NCI-H1048 (cell line): ENCODE measurements around the gene A4GNT.
"Not testable (repeated sequence)": the region's sequence is repeated elsewhere in the genome, so short reads cannot be mapped to it uniquely, and the experiment has no call there.

ENCODE experiments used
- DNase-seq: peaks from one replicate; lab custom pipeline; 2025; lab: John Stamatoyannopoulos, UW

A4GNT gene

DNA sequence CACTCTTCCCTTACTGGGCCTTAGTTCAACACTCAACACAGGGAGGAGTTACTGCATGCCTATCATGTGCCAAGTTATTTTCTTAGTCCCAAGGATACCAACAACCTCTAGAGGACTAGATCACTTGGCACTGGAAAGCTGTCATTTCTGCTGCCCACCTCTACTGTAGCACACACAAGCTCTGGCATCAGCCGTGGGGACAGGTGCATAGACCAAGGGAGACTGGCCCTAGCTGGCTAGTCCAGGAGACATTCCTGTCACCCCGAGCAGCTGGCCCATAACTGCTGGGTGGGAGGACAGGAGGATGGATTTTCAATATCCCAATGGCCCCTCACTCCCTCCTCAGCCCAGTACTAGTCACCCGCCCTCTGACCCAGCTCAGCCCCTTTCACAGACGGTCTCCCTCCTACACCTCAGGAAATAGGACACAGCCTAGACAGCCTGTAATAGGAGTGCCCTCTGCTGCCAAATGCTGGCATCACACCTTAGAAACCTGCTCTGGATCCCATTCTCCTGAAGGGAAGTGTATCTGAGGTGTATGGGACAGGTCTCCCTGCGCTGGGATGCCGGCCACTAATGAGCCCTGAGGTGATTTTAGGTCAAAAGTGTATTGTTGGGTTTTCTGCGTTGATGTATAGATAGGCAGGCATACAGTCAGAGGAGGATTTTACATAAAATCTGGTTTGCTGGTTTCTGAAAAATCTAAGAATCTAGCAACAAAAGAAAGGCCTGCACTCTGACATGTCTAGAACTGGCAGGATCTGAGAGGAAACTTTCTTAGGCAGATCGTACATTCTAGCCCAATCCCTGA is 13.4 kb downstream of the A4GNT start:
- peak; percentile 18 for DNase-seq

DNA sequence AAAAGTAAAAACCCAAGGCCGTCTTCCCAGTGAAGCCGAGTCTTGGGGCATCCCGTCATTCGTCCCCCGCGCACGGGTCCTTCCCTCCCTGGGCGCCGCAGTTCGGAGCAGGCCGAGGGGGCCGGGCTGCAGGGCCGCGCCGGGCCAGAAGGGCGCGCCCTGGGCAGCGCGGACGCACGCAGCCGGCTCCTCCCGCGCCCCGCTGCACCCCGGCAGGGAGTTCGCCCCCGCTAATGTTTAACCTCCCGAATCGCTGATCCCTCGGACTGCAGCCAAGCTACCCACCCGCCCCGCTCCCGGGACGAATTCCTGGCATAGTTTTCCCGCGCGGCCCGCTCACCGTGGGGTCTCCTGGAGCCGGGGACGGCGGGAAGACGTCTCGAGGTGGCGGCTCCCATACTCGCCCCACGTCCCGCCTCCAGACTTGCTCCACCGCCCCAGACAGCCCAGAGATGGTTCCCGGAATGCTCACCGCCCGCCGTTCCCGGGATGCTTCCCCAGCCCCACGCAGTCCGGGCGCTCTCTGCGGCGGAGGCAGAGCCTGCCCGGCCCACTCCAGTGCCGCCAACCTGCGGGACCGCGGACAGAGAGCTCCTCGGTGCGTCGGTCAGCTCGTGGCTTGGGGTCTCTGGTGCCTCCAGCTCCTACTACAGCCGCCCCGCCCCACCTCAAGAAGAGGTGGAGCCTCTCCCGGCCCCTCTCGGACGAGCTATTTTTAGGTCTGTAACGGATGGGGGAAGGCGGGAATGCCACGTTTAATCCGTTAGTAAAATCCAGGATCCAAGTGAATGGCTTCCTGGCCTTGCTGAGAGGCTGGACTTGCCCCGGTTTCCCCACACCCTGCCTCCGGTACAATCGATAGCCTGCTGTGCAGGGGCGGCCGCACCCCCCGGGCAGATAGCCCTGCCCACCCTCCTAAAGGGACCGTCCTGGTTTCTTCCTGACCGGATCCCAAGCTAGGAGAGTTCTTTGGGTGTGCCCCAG is 16.9 kb downstream of the A4GNT start, which contains the start of gene DZIP1L:
Gene DZIP1L, minus strand, starts transcription at position 621 of the 984 bp plus-strand sequence. CDS start 11,637 bp downstream, outside the sequence.
- peak; percentile 49 for DNase-seq

DNA sequence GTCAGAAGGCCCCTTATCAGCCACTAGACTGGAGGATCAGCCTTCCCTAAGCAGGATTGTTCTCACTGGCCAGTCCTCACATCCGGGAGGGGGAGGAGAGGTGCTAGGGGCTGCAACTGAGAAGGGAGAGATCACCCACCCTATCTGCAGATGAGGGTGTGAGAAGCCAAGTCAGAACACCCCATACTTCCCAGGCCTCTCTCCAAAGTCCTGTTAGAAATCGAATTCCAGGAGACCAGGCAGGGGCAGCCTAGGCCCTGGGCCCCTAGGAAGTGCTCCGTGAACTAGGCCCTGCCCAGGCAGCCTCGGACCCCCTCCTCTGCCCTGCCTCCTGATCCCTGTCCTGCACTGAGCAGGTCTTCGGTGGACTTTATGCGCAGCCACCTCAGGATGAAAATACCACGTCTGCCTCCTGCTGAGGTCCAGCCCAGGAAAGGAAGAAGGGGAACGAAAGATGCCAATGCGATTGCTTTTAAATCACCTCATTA is 17.7 kb downstream of the A4GNT start:
- no peak for DNase-seq

DNA sequence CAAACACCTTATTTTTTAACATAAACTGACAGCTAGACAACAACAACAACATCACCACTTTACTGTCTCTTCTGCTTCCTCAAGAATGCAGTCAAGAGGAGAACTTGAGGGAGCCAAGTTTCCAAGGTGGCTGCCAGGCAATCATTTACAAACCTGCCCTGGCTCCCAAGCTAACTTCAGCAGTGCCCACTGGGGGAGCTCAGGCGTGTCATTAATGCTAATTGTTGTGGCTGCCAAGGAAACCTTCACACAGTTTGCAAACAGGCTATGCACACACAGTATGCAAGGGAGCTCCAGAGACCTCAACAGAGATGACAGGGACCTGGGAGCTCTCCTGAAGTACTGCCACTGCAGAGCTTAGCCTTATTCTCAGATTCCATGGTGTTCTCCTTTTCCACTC is 18.9 kb downstream of the A4GNT start:
- no peak for DNase-seq

DNA sequence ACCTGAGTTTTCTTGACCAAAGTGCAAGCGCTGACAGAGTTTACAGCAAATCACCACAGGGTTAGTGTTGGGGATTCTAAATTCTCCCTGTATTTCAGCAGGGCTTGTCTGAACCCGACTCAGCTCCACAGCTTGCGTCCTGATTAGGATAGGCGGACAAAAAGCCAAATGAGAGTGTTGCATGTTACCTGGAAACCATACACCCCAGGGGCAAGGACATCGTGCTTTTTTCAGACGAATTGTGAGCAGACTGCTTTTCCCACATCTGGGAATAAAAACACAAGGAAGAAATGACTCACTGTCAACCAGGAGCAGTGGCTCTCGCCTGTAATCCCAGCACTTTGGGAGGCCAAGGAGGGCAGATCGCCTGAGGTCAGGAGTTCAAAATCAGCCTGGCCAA is 19.8 kb downstream of the A4GNT start:
- no peak for DNase-seq

DNA sequence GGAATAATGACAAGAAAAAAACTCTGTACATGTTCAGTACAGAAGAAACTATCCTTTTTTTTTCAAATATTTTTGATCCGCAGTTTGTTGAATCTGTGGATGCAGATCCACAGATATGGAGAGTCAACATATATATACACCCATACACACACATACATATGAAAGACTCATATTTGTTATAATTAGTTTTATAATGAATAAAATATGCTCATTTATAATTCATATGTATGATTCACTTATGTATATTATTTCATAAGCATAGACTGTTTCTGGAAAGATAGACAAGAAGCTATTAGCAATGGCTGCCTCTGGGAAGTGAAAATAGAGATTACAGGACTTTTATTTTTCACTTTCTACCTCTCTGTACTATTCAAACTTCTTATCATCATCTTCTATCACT is 26.6 kb downstream of the A4GNT start:
- no peak for DNase-seq

DNA sequence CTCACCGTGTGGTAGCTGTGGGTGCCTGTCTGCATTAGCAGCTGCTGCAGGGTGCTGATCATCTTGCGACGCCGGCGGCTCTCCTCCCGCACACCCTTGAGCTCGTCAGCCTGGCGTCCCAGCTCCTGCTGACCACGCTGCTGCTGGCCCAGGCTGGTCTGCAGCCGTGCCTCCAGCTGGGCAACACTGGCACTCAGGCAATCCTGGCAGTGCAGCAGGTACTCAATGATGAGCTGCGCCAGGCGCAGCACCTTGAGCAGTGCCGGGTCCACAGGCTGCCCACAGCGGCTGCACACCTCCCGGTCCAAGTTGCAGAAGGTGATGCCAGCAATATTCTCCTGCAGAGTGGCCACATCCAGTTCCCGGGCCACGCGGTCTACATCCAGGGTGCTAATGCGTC is 28.7 kb downstream of the A4GNT start:
- DNase-seq, result no peak

DNA sequence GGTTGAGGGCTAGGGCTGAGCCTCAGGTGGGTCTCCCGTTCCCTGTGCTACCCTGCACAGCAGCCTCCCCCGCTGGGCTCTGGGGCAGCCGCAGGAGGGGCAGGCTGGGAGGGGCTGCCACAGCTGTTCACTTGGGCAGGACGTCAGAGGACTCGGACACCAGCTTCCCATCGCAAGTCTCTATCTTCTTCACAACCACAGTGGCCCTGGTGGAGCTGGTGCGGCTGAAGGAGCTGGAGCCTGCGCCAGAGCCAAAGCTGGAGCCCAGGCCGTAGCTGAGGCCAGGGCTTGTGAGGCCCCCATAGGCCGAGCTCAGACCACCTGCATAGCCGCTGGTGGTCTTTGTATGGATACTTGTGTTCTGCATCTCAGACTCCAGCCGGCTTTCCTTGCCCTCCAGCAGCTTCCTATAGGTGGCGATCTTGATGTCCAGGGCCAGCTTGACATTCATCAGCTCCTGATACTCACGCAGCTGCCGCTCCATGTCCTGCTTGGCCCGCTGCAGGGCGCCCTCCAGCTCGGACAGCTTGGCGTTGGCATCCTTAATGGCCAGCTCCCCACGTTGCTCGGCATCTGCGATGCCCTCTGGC is 30.7 kb downstream of the A4GNT start:
- DNase-seq, result not testable (repeated sequence)

DNA sequence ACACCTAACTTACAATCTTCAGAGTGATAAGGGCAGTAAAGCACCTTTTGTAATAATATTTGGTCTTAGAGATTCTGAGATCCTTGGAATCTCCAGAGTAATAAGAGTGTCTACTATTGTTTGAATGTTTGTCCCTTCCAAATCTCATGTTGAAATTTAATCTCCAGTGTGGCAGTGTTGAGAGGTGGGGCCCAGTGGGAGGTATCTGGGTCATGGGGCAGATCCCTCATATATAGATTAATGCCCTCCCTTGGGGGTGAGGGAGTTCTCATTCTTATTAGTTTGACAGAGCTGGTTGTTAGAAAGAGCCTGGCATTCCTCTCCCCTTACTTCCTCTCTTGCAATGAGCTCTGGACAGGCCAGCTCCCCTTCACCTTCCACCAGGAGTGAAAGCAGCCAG is 32.8 kb downstream of the A4GNT start:
- no peak for DNase-seq

DNA sequence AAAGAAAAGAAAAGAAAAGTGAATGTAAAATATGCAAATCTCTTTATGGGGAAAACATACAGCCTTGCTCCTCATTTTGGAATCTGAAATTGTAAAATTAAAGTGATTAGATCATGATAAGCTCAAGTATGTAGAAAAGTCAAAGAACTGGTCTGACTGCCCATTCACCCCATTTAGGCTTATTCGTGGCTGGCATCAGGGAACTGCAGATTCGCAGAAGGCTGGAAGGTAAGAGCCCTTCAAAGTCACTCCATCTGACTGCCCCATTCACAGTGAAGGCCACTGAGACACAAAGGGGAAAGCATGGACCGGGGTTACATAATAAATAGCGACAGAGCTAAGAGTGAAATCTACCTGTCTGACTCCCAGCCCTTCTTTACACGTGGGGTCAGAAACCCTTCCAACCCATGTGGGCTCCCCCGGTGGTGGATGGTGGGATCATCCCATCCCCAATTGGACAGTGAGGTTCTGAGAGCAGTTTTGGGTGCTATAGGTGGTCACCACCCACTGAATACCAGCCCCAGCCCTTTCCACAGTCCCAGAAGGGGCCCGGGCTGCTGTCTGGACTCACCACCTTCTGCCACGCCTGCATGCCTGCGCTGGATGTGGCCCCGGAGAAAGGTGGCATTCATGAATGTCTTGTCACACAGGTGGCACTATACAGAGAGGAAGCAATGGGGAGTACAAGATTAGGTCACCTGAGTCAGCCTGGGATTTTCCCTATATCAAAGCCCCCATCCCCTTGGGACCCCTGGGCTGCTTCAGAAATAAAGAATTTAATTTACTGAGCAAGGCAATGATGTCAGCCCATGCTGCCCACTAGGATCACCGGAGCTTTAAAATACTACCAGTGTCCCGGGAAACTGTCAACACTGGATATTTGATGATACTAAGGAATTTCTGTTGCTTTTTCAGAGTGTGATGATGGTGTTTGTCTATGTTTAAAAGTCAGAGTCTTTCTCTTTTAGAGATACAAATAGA is 34.7 kb downstream of the A4GNT start:
- no peak for DNase-seq

DNA sequence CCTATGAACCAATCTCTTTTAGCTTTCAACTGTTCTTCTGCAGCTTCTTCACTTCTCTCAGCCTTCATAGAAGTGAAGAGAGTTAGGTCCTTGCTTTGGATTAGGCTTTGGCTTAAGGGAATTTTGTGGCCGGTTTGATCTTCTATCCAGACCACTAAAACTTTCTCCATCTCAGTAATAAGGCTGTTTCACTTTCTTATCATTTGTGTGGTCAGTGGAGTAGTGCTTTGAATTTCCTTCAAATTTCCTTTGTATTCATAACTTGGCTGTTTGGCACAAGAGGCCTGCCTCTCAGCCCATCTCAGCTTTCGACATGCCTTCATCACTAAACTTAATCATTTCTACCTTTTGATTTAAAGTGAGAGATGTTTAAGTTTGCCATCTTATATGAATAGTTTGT is 38.5 kb downstream of the A4GNT start:
- no peak for DNase-seq

DNA sequence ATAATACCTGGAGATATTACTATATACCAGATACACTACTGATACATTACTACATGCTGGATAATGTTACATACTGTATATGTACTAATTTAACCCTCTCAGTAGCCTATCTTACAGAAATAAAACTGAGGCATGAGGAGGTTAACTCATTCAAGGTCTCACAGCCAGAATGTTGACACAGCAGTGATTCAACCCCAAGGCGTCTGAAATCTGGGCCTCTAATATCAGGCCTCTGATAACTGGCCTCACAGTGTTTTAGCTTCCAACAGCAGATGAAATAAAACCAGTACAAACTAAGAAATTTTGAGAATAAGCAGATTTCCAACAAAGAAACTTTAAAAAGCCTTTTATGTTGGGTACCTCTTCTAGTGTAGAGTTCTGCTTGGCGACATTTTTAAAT is 40.2 kb downstream of the A4GNT start:
- no peak for DNase-seq

DNA sequence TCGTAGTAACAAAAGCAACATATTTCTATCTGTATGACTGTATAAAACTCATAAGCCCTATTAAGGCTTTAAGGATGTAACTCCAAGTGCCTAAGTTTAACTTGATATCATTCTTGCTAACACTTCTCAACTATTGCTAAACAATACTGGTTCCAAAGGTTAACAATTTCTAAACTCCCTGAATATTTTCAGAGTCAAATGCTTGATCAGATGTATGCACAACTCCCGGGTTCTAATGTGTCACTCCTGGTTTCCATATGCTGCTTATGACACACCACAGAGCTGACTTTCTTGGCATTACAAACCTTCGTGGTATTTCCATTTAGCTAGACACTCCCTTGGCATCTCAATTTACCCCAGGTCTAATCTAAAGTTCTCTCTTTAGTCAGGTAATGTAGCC is 43.1 kb downstream of the A4GNT start:
- no peak for DNase-seq

DNA sequence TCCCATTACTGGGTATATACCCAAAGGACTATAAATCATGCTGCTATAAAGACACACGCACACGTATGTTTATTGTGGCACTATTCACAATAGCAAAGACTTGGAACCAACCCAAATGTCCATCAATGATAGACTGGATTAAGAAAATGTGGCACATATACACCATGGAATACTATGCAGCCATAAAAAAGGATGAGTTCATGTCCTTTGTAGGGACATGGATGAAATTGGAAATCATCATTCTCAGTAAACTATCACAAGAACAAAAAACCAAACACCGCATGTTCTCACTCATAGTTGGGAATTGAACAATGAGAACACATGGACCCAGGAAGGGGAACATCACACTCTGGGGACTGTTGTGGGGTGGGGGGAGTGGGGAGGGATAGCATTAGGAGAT is 46.4 kb downstream of the A4GNT start:
- not testable (repeated sequence) for DNase-seq

DNA sequence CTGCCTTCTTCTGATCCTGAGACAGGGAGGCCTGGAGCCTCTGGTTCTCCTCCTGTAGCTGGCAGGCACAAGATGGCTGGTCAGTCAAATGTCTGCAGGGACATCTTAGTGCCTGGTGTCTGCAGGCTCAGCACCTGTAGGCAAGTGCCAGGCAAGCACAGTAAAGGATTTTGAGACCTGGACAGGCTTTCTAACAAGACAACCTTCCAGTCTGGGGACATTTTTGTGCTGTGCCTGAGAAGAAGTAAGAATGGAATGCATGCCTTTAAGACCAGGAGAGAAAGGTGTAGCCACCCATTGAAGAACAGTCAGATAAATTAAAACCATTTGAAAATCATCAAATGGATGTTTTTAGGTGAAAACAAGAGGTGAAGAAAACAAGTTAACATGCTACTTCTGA is 48.0 kb downstream of the A4GNT start:
- no peak for DNase-seq

DNA sequence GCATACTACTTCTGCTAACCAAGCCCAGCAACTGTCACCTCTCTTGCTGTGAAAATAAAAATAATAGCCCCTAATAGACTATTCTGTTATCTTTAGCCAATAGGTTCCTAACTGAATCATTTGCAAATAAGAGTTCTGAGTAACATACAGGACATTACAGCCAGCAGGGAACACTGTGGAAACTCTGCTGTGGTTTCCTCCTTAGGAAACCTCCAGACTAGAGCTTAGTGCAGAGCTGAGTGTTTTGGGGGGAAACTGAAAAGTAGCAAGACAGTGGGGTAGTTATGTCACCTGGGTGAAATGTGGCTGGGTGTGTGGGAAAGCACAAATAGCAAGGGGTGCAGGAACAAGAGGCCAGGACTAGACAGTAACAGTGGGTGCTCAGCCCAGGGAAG is 49.2 kb downstream of the A4GNT start:
- DNase-seq, result no peak

DNA sequence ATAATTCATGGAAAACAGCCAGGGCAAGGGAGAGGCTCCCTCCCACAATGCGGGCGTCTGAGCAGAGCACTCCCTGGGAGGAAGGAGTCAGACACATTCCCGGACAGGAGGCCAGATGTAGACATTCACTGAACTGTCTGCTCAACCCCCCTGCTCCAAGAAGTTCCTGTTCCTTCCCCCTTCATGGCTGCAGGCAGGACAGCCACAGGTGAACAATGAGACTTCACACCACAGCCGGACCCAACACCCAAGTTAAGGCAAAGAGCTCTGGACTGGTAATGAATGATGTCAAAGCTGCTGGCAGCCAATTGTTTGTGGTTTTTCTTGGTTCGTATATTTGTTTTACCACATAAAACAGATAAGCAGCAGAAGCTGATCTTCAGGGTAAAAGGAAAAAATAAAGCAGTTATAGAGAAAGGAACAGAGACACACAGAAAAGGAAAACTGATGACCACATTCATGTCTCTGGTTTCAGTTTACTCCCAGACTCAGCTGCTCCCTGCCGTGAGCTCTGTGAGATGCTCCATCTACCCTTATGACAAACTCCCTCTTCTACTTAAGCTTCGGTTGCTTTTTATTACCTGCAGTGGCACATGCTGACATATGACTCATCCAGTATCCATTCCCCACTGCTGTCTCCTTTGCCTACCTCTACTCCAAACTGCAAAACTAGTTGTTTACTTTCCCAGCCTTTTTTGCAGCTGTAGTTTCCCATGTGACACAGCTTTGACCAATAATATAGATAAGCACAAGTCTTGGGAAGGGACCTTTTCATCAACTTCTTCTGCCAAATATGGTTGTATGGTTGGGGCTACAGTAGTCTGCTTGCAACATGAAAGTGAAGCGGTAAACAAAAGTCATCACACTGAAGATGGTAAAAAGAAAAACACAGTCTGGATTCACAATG is 49.9 kb downstream of the A4GNT start:
- DNase-seq, result no peak

DNA sequence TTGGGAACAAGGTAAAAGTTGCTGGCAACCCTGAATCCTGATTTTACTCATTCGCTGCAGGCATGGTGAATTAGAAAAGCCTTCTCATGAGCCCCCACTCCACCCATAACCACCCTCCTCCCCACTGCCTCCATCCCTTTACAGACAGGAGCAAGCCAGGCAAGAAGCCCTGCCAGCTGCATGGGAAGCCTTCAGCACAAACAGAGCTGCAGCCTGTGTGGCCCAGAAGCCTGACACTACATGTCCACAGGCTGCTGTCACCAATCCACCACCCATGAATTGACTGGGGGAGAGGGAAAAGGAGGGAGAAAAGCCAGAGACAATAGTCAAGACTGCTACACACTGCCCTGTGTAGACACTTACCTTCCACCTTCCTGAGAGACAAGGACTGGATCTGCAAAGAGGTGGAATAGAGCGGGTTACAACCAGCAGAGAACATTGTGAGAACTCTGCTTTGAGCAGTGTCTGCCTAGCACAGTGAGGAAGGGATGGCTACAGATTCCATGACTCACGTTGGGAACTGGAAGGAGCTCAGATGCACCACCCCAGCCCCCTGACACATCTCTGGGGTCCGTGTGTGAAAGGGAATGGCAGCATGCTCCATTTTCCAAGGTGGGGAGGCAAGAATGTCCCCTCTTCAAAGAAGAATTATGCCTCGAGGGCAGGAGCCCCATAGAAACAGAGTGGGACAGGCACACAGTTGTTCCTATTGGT is 50.7 kb downstream of the A4GNT start:
- no peak for DNase-seq

DNA sequence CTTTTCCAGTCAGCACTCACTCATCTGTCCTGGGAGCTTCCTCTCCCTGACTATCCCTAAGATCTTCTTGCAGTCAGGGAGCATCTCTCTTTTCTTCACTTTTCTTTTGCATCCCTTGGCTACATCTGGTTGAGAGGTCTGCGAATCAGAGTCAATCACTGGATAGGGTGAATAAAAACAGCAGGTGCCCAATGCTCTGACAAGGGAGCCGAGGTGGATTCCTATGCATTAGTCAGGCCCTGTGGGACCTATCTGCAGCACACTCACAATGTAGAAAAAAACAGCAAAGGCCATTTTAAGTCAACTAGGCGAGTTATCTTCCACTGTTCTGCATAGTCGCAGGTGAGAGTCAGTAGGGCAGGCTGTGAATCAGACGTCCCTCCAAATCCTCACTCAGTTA is 52.3 kb downstream of the A4GNT start:
- DNase-seq, result no peak
